HepG2 (cell line): ENCODE measurements around the gene IL1RAPL1.

Experiments used
- CTCF ChIP-seq: sonication (generic); formaldehyde crosslinking; IDR thresholded peaks from 2 replicates; pipeline ENCODE4 v1.5.0; 2020; ENCODE audit warnings: mild to moderate bottlenecking, missing genetic modification reagents, moderate library complexity
- HHEX ChIP-seq: IDR thresholded peaks from 2 replicates; pipeline ENCODE4 v1.6.1; 2016; ENCODE audit warnings: control low read depth
- KDM3A ChIP-seq: IDR thresholded peaks from 2 replicates; pipeline ENCODE4 v1.6.1; 2018; ENCODE audit warnings: low read depth, missing compliant biosample characterization
- NFIC ChIP-seq: IDR thresholded peaks from 2 replicates; pipeline ENCODE4 v1.6.1; 2012; ENCODE audit warnings: mild to moderate bottlenecking, low read length, inconsistent platforms
- POLR2A ChIP-seq, 2 experiments: IDR thresholded peaks; 2 replicates each; pipeline ENCODE4 v1.6.1; 2011; ENCODE audit warnings: low read depth in 2 of 2, low read length in 2 of 2, mild to moderate bottlenecking in 1 of 2, moderate library complexity in 1 of 2; ENCODE audit not compliant: insufficient read depth in 1 of 2
- TBX3 ChIP-seq: fragments of 450-650 bp; IDR thresholded peaks from 2 replicates; pipeline ENCODE4 v1.6.1; 2017; ENCODE audit warnings: antibody characterized with exemption, mild to moderate bottlenecking, inconsistent platforms, borderline replicate concordance
- ZFP90 ChIP-seq: sonication (generic); formaldehyde crosslinking; IDR thresholded peaks from 2 replicates; pipeline ENCODE4 v1.8.0; 2022; ENCODE audit warnings: missing genetic modification reagents, mild to moderate bottlenecking, inconsistent platforms, borderline replicate concordance
- ZNF776 ChIP-seq: sonication (generic); formaldehyde crosslinking; IDR thresholded peaks from 2 replicates; pipeline ENCODE4 v1.4.0; 2020; ENCODE audit warnings: mild to moderate bottlenecking, missing genetic modification reagents
- TF ChIP-seq, protein P1 (sequence below), 2 experiments: IDR thresholded peaks; 2 replicates each; pipeline ENCODE4 v1.6.1; 2011 to 2012; ENCODE audit warnings: low read length in 2 of 2, borderline replicate concordance in 1 of 2, low read depth in 1 of 2, mild to moderate bottlenecking in 1 of 2, moderate library complexity in 1 of 2
- TF ChIP-seq, protein P2 (sequence below): sonication (generic); formaldehyde crosslinking; IDR thresholded peaks from 2 replicates; pipeline ENCODE4 v1.4.0; 2020; ENCODE audit warnings: missing genetic modification reagents

DNA sequence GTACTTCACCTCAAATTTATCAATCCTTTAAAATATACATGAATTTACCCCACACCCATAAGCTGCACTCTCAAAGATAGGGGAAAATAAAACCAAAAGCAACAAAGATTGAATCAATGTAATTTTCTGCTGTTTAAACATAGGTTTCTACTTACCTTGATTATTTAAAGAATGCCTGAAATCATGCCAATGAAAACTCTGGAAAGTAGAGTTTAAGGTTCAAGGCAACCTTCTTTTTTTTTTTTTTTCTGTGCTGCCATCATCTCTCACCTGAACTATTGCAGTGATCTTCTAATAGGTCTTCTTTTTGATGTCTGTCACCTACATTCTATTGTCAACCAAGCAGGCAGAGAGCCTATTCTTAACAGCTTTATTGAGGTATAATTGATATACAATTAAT lies 682.1 kb downstream of the IL1RAPL1 start:
- no peak for TF ChIP-seq CTCF (CRISPR knock-in tag)
- TF ChIP-seq, protein P1, sequence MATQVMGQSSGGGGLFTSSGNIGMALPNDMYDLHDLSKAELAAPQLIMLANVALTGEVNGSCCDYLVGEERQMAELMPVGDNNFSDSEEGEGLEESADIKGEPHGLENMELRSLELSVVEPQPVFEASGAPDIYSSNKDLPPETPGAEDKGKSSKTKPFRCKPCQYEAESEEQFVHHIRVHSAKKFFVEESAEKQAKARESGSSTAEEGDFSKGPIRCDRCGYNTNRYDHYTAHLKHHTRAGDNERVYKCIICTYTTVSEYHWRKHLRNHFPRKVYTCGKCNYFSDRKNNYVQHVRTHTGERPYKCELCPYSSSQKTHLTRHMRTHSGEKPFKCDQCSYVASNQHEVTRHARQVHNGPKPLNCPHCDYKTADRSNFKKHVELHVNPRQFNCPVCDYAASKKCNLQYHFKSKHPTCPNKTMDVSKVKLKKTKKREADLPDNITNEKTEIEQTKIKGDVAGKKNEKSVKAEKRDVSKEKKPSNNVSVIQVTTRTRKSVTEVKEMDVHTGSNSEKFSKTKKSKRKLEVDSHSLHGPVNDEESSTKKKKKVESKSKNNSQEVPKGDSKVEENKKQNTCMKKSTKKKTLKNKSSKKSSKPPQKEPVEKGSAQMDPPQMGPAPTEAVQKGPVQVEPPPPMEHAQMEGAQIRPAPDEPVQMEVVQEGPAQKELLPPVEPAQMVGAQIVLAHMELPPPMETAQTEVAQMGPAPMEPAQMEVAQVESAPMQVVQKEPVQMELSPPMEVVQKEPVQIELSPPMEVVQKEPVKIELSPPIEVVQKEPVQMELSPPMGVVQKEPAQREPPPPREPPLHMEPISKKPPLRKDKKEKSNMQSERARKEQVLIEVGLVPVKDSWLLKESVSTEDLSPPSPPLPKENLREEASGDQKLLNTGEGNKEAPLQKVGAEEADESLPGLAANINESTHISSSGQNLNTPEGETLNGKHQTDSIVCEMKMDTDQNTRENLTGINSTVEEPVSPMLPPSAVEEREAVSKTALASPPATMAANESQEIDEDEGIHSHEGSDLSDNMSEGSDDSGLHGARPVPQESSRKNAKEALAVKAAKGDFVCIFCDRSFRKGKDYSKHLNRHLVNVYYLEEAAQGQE (IDR thresholded peaks at IDR 0.05; ENCODE audit: borderline replicate concordance in 1 of 2, low read depth in 1 of 2, low read length in 2 of 2), result no peak
- TF ChIP-seq ZNF776 (CRISPR knock-in tag), result no peak
- TF ChIP-seq POLR2A (IDR thresholded peaks at IDR 0.05; ENCODE audit: insufficient read depth in 1 of 2, low read depth in 2 of 2, low read length in 2 of 2), result no peak
- TF ChIP-seq KDM3A (CRISPR knock-in tag), result no peak
- TF ChIP-seq TBX3, result no peak
- TF ChIP-seq NFIC, result no peak
- TF ChIP-seq, protein P2, sequence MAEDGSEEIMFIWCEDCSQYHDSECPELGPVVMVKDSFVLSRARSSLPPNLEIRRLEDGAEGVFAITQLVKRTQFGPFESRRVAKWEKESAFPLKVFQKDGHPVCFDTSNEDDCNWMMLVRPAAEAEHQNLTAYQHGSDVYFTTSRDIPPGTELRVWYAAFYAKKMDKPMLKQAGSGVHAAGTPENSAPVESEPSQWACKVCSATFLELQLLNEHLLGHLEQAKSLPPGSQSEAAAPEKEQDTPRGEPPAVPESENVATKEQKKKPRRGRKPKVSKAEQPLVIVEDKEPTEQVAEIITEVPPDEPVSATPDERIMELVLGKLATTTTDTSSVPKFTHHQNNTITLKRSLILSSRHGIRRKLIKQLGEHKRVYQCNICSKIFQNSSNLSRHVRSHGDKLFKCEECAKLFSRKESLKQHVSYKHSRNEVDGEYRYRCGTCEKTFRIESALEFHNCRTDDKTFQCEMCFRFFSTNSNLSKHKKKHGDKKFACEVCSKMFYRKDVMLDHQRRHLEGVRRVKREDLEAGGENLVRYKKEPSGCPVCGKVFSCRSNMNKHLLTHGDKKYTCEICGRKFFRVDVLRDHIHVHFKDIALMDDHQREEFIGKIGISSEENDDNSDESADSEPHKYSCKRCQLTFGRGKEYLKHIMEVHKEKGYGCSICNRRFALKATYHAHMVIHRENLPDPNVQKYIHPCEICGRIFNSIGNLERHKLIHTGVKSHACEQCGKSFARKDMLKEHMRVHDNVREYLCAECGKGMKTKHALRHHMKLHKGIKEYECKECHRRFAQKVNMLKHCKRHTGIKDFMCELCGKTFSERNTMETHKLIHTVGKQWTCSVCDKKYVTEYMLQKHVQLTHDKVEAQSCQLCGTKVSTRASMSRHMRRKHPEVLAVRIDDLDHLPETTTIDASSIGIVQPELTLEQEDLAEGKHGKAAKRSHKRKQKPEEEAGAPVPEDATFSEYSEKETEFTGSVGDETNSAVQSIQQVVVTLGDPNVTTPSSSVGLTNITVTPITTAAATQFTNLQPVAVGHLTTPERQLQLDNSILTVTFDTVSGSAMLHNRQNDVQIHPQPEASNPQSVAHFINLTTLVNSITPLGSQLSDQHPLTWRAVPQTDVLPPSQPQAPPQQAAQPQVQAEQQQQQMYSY (CRISPR knock-in tag), result no peak
- no peak for TF ChIP-seq HHEX (CRISPR knock-in tag)
- TF ChIP-seq ZFP90 (CRISPR knock-in tag), result no peak
